GM18951 (cell line): Measurements from ENCODE around the gene UHRF1.

Experiments used
- POLR2A ChIP-seq: IDR thresholded peaks from 4 replicates; pipeline ENCODE4 v1.6.1; 2011; ENCODE audit warnings: mild to moderate bottlenecking; ENCODE audit not compliant: insufficient read length, insufficient read depth; ENCODE audit errors: extremely low read depth
- in situ Hi-C: fragments of 300-500 bp; cut with MboI; formaldehyde crosslinking; loops from one replicate; pipeline ENCODE4 v1.12.0; 2022; ENCODE audit warnings: low sequenced_read_pairs, mixed read lengths, inconsistent platforms; ENCODE audit not compliant: unreplicated experiment

UHRF1 gene

DNA sequence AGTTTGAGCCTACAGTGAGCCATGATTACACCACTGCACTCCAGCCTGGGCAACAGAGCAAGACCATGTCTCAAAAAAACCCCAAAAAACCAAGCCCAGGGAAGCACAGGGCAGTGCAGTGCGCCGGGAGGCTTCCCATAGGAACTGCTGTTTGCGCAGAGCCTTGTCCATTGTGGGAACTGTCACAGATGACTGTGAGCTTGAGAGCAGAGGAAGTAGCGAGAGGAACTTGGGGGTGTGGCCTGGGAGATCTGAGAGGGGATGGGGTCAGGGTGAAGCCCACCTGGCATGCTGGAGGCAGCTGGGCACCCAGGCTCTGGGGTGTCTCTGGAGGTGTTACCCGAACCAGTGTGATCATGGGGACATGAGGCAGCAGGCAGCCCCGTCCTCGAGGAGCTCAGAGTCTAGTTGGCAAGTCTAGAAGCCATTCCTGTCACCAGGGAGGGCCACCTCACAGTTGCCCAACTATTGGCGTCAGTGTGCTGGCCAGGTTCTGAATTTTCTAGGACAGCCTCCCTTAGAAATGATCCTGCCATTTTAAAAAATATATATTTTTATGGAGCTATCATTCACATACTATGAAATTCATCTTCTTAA, 70.0 kb downstream of the UHRF1 start:
- in situ Hi-C loops, result no loop called here
- TF ChIP-seq POLR2A, result no peak

DNA sequence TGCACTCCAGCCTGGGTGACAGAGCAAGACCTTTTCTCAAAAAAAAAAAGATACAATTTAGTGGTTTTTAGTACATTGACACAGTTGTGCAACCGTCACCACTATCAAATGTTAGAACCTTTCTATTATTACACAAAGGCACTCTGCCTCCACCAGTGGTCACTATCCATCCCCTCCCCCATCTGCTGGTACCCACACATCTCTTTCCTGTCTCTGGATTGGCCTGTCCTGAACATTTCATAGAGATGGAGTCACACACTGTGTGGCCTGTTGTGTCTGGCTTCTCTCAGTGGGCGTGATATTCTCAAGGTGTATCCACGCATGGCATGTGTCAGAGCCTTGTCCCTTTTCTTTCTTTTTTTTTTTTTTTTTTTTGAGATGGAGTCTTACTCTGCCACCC, 70.8 kb downstream of the UHRF1 start:
- no peak for TF ChIP-seq POLR2A
- in situ Hi-C loops, result no loop called here

DNA sequence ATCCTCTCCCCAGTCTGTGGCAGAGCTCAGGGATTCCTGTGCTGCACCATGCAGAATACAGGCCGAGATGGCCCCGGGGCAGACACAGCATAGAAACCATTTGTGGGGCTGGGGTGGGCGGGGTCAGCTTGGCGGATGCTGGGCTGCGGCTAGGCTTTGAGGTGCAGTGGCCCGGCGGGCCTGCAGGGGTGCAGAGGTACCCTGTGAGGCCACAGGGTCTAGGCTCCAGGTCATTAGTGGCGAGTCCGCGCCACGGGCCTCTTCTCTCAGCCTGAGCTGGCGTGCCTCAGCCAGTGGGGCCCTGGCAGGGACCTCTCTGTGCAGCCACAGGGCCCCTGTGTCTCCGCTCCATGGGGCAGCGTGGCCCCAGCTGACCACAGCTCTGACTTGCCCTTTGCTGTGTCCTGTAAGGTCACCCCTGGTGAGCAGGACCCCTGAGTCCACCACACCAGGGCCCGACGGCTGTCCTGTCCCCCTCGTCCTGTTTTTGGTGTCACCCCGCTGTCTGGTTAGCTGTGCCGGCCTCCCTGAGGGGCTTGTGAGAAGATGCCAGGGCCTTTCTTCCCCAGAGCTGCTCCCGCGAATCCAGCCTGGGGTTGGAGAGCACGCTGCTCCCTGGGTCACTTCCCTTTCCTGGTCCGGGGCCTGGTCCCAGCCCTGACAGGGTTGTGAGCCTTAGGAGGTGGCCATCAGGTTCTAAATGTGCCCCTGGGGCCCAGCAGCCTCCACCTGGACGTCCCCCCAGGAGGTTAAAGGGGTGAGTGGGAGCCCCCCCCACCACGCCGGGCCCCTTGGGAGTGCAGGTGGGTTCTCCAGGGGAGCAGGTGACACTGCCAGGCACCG, 71.8 kb downstream of the UHRF1 start:
- in situ Hi-C loops, result no loop called here
- TF ChIP-seq POLR2A, result no peak

DNA sequence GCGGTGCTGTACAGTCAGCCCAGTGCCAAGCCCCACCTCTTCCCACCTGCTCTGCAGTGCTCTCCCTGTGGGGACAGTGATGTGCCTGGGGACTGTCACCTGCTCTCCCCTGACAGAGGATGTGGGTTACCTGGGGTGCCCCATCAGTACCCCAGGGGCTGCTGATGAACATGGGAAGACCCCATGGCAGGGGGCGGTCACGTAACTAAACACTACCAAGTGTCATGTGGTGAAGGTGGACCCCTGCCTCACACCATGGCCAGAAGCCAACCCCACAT, 72.3 kb downstream of the UHRF1 start:
- in situ Hi-C loops, result no loop called here
- TF ChIP-seq POLR2A, result no peak

DNA sequence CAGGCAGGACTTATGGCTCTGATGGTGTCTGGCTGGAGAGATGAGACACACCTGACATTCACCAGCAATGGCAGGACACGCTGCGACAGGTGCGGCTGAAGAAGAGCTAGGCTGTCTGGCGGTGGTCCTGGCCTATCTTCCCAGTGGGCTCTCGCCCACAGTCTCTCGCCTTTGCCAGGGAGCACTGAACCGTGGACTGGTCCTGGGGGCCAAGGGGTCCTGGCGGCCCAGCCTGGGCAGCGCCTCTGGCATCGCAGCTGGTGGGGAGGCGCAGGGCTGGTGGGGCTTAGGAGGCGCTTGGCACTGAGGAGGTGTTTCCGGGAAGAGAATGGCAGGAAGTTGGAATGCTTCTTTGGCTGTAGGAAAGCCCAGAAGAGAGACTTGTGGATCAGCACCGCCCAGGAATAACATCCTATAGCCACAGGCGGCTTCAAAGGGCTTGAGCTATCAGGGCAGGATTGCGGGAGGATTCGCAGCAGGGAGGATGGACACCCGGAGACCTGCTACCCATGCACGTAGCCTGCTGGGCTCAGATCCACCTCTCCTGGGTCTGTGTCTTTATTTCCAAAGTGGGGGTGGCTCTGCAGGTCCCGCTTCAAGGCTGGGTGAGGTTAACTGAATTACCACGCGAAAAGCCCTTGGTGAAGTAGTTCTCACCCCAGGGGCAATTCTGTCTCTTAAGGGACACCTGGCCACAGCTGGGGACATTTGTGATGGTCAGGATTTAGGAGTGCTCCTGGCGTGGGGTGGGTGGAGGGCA, 74.2 kb downstream of the UHRF1 start:
- in situ Hi-C loops, result no loop called here
- no peak for TF ChIP-seq POLR2A

DNA sequence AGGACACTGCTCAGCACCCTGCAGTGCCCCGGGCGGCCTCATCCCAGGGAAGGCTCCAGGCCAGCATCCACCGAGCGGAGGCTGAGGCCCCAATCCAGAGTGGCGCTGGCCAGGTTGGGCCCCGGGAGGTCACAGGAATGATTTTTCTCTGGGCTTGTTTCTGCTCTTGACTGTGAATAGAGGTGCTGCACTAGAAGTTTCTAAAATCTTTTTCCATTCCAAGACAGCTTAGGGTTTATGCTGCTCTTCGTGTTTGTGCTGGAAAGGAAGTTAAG, 74.7 kb downstream of the UHRF1 start:
- no peak for TF ChIP-seq POLR2A
- in situ Hi-C loops, result no loop called here

DNA sequence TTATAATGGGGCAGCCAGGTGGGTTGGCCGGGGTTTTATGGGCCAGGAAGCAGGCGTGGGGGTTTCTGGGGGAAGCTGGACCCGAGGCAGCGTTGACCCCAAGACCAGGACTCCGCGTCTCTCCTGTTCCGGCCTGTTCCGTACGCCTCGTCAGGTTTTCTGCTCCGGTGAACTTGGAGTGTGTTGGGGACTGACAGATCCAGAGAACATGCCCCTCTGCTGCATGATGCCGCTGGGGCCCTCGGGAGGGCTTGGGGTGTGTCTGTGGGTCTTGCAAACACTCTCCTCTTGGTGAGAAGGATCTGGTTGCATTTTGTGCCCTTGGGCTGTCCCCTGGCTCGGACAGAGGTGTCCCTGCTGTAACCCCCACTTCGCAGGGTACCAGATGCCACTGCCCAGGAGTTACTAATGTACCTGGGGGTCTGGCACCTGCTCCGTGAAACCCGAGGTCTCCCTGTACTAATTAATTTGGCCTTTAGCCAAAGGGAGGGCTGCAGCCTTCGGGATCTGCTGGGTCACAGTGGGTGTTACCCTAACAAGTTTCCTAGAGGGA, 75.2 kb downstream of the UHRF1 start:
- TF ChIP-seq POLR2A, result no peak
- in situ Hi-C loops, result no loop called here

DNA sequence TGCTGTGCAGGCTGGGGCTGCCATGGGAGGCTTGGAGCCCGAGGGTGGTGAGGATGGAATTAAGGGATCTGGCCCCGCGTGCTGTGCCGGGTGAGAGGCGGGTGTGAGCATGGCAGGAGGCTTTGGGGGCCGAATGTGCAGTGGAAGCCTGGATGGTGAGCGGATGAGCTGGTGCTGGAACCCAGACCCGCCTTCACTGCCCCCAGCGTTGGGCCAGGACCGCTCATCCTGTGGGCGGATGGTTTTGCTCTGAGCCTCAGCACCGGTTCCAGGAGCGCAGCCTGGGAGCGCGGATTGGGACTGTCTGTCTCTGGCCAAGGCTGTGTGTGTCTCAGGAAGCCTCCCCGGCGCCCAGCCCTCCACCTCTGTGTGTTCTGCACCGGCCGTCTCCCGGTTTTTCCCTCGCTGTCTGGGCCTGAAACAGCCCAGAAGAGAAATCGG, 76.3 kb downstream of the UHRF1 start:
- in situ Hi-C loops, result no loop called here
- no peak for TF ChIP-seq POLR2A

DNA sequence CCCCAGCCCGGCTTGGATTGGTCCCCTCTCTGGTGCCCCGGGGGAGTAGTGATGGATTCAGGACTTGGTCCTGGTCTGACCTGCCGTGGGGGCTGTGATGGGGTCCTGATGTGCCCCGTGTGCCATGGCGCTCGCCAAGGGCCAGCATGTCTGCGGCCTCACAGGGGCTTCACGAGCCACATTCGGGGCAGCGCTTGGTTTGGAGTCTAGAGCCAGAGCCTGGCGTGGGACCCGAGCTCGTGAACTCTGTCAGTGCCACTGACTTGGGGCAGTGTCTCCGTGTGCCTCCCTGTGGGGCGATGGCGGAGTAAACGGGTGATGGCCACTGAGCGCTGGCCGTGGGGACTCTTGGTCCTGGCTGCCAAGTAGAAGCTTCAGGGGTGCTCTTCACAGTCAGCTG, 76.8 kb downstream of the UHRF1 start:
- in situ Hi-C loops, result no loop called here
- TF ChIP-seq POLR2A, result no peak

DNA sequence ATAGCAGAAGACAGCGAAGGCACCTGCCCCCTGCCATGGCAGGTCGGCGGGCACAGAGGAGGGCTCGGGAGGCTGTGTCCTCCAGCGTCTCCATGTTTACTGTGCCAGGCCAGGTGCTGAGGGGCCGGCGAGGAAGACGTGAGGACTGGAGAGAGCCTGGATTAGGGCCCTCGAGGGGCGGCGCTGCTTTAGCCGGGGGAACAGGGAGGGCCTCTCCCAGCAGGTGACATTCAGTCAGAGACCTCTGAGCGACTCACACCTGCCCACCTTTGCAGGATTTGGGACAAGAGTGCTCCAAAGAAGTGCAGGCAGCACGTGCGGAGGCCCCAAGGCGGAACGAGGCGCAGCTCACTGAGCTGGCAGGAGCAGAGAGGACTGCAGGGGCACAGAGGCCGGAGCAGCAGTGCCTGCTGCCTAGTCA, 77.2 kb downstream of the UHRF1 start:
- TF ChIP-seq POLR2A, result no peak
- in situ Hi-C loops, result no loop called here

DNA sequence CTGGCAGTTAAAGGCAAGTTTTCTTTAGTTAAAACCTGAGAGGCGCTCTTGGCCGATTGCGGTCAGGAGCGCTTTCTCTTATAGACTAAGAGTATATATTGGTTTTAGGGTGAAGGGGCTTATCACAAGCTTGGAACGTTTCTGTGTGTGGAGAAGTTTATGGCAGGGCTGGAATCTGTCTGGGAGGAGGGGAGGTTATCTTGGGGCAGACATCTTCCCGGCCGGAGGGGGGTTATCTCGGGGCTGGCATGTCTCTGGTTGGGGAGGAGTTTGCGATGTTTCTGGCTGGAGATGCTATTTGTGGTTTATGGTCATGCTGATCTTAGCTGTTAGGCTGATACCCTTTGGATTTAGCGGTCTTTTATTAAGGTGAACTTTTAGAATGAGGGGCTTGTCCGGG, 78.0 kb downstream of the UHRF1 start:
- no peak for TF ChIP-seq POLR2A
- in situ Hi-C loops, result no loop called here

DNA sequence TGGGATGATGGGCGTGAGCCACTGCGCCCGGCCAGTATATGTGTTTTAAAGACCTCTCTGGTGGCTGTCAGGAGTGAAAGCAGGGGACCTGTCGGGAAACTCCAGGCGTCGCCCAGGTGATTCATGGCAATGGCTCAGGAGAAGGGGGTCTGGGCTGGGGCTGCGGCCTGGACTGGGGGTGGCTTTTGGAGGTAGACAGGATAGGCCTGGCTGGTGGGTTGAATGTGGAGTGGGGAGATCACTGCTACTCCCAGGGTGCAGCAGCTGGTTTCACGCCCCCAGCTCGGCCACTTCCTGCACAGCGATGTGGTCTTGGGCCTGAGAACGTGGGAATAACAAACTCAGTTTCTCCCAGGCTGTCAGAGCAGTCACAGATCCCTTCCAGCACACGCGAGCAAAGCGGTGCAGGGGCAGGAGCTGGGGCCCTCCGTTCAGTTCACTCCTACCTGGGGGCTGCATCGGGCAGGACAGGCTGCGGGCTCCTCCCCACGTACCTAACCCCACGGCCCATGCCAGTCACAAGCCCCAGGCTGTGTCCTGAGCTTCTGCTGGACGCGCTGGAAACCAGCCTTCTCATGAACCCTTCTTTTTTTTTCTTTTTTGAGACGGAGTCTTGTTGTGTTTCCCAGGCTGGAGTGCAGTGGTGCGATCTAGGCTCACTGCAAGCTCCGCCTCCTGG, 78.5 kb downstream of the UHRF1 start:
- TF ChIP-seq POLR2A, result no peak
- in situ Hi-C loops, result no loop called here

DNA sequence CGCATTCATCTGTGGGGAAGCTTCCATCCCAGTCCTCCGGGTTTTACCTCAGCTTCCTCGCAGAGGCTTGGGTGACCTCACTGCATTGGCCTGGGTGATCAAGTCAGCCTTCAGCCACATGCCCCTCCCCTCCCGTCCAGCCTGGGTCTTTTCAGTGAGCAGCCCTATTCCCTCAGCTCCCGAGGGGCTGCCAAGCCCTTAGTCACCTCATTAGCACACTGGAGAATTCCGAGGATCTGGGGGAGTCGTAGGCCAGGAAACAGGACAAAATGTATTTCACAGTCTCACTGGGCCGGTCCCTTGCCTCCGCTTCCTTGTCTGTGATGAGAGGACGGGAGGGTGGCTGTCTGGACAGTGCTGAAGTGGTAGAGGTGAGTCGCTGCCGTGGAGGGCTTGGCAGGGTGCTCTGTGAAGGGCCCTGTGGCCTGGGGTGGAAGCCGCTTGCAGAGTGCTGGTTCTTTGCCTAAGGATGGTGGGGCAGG, 79.5 kb downstream of the UHRF1 start:
- in situ Hi-C loops, result no loop called here
- TF ChIP-seq POLR2A, result no peak
